SK-N-MC (cell line): ENCODE data around the gene PWWP2B.

Experiments used
- EZH2 ChIP-seq: fragments of 200-600 bp; sonication (generic); IDR thresholded peaks from one replicate; pipeline ENCODE4 v1.6.1; 2017; ENCODE audit warnings: antibody characterized with exemption
- POLR2AphosphoS5 ChIP-seq: IDR thresholded peaks from 2 replicates; pipeline ENCODE4 v1.6.1; 2012; ENCODE audit warnings: mild to moderate bottlenecking, low read depth, low read length, borderline replicate concordance

GRCh38 chr10:132356621-132357195, 40.3 kb upstream of the PWWP2B start:
- TF ChIP-seq POLR2AphosphoS5 (no peak), EZH2 (no peak)
